Measurements from ENCODE around the gene FZR1.

GRCh38 chr19:3555653-3556422, 49.7 kb downstream of the FZR1 start:
- TF ChIP-seq CTCF (conservative IDR thresholded peaks at IDR 0.05; ENCODE audit: low read depth, low read length) (no peak), RFX5 (IDR thresholded peaks at IDR 0.05; ENCODE audit: low read depth, low read length) (no peak), RAD21 (IDR thresholded peaks at IDR 0.05; ENCODE audit: low read length) (no peak), MAFK (IDR thresholded peaks at IDR 0.05; ENCODE audit: low read depth, low read length) (no peak), CEBPB (IDR thresholded peaks at IDR 0.05; ENCODE audit: low read depth, low read length) (no peak), SMC3 (IDR thresholded peaks at IDR 0.05; ENCODE audit: low read depth, low read length) (no peak)

Data from IMR-90 (cell line).